ENCODE measurements around the gene AWAT2. TPM values are rescaled to one million over a fixed set of nuclear protein-coding genes. Genes with fewer than 3 reads are reported as not detected.

Gene AWAT2
- total RNA-seq, 1 donor from 2014 or later, result not detected

GRCh38 chrX:70049406-70049805 lies 332 bp downstream of the AWAT2 start:
- Histone ChIP-seq H3F3A (ENCODE audit: low read depth) (no peaks in the 10 kb centered on the region), H2AFZ (replicated peaks) (no peak overlapping the region), H3K4me2 (no peak overlapping the region), H3K79me2 (ENCODE audit: low read depth) (no peaks in the 10 kb centered on the region), H3K4me3 (no peak overlapping the region), H4K20me1 (ENCODE audit: low read depth) (no peaks in the 10 kb centered on the region), H3K36me3 (no peaks in the 10 kb centered on the region), H3K9ac (no peak overlapping the region), H3K27me3 (no peaks in the 10 kb centered on the region), H3K27ac (no peak overlapping the region), H3K4me1 (no peaks in the 10 kb centered on the region), H3K9me3 (ENCODE audit: low read depth) (no peaks in the 10 kb centered on the region)
- Mint-ChIP-seq H3K4me1 (no peaks in the 10 kb centered on the region), H3K36me3 (no peaks in the 10 kb centered on the region), H3K4me3 (no peak overlapping the region), H3K9me3 (peaks cover 6% of the 10 kb centered on the region), H3K27ac (no peak overlapping the region), H3K27me3 (ENCODE audit: insufficient read depth, low read depth) (peaks cover 2% of the 10 kb centered on the region)
- DNase-seq (ENCODE audit: low spot score), result no peak
- no peak for TF ChIP-seq EZH2 (IDR thresholded peaks at IDR 0.05)
- no peak for TF ChIP-seq CTCF (IDR thresholded peaks at IDR 0.05)

GRCh38 chrX:70046978-70047377 lies 2.8 kb downstream of the AWAT2 start:
- no peak overlapping the region for H2AFZ ChIP-seq (replicated peaks)
- no peak overlapping the region for H3K4me3 ChIP-seq
- no peaks in the 10 kb centered on the region for H3K36me3 Mint-ChIP-seq
- no peaks in the 10 kb centered on the region for H3K9me3 ChIP-seq (ENCODE audit: low read depth)
- H3K4me1 ChIP-seq, result no peaks in the 10 kb centered on the region
- H3K4me3 Mint-ChIP-seq, result no peak overlapping the region
- H3K79me2 ChIP-seq (ENCODE audit: low read depth), result no peaks in the 10 kb centered on the region
- peaks cover 2% of the 10 kb centered on the region for H3K27me3 Mint-ChIP-seq (ENCODE audit: insufficient read depth, low read depth)
- H3K36me3 ChIP-seq, result no peaks in the 10 kb centered on the region
- H4K20me1 ChIP-seq (ENCODE audit: low read depth), result no peaks in the 10 kb centered on the region
- no peak overlapping the region for H3K27ac ChIP-seq
- peaks cover 6% of the 10 kb centered on the region for H3K9me3 Mint-ChIP-seq
- H3F3A ChIP-seq (ENCODE audit: low read depth), result no peaks in the 10 kb centered on the region
- no peaks in the 10 kb centered on the region for H3K27me3 ChIP-seq
- DNase-seq (ENCODE audit: low spot score), result no peak
- no peak overlapping the region for H3K27ac Mint-ChIP-seq
- H3K9ac ChIP-seq, result no peak overlapping the region
- no peak overlapping the region for H3K4me2 ChIP-seq
- TF ChIP-seq EZH2phosphoT487 (IDR thresholded peaks at IDR 0.05) (no peak), CTCF (IDR thresholded peaks at IDR 0.05) (no peak), EZH2 (IDR thresholded peaks at IDR 0.05) (no peak)
- no peaks in the 10 kb centered on the region for H3K4me1 Mint-ChIP-seq

- no peaks in the 10 kb centered on the region for H3K27me3 Mint-ChIP-seq (ENCODE audit: insufficient read depth, low read depth)
- H3K36me3 ChIP-seq, result no peaks in the 10 kb centered on the region
- no peak overlapping the region for H3K9ac ChIP-seq
- no peak overlapping the region for H3K27ac Mint-ChIP-seq
- no peaks in the 10 kb centered on the region for H3K27me3 ChIP-seq
- H3K4me3 ChIP-seq, result no peak overlapping the region
- no peak for DNase-seq (ENCODE audit: low spot score)
- no peaks in the 10 kb centered on the region for H3K79me2 ChIP-seq (ENCODE audit: low read depth)
- H3K9me3 Mint-ChIP-seq, result peaks cover 6% of the 10 kb centered on the region
- H3F3A ChIP-seq (ENCODE audit: low read depth), result no peaks in the 10 kb centered on the region
- H3K4me2 ChIP-seq, result no peak overlapping the region
- no peak overlapping the region for H3K4me3 Mint-ChIP-seq
- TF ChIP-seq EZH2 (IDR thresholded peaks at IDR 0.05) (no peak), CTCF (IDR thresholded peaks at IDR 0.05) (no peak), EZH2phosphoT487 (IDR thresholded peaks at IDR 0.05) (no peak)
- no peak overlapping the region for H3K27ac ChIP-seq
- H3K4me1 Mint-ChIP-seq, result no peaks in the 10 kb centered on the region
- no peak overlapping the region for H2AFZ ChIP-seq (replicated peaks)
- H4K20me1 ChIP-seq (ENCODE audit: low read depth), result no peaks in the 10 kb centered on the region
- no peaks in the 10 kb centered on the region for H3K9me3 ChIP-seq (ENCODE audit: low read depth)
- no peaks in the 10 kb centered on the region for H3K4me1 ChIP-seq
- no peaks in the 10 kb centered on the region for H3K36me3 Mint-ChIP-seq
Measured at GRCh38 chrX:70044541-70045245, 5.0 kb downstream of the AWAT2 start.
